Skeletal muscle satellite cell (primary cell): ENCODE measurements around the gene DYTN. TPM values are rescaled to one million over a fixed set of nuclear protein-coding genes. Genes with fewer than 3 reads are reported as not detected.

Source experiments
- H3K27me3 ChIP-seq: 2 replicates; pipeline ENCODE4 v1.7.0; 2013; ENCODE audit warnings: low read length; ENCODE audit not compliant: control insufficient read depth, insufficient read depth
- H3K36me3 ChIP-seq: 2 replicates; pipeline ENCODE4 v1.7.0; 2013; ENCODE audit warnings: mild to moderate bottlenecking, control low read depth, low read length; ENCODE audit not compliant: insufficient read depth
- H3K4me1 ChIP-seq: 2 replicates; pipeline ENCODE4 v1.7.0; 2013; ENCODE audit warnings: low read length; ENCODE audit not compliant: control insufficient read depth, insufficient read depth
- H3K4me2 ChIP-seq: 2 replicates; pipeline ENCODE4 v1.7.0; 2013; ENCODE audit warnings: mild to moderate bottlenecking, low read length
- H3K4me3 ChIP-seq: 2 replicates; pipeline ENCODE4 v1.7.0; 2013; ENCODE audit warnings: low read length
- H3K9ac ChIP-seq: 2 replicates; pipeline ENCODE4 v1.7.0; 2013; ENCODE audit warnings: mild to moderate bottlenecking, low read depth, low read length, moderate library complexity
- H3K9me3 ChIP-seq: replicated peaks from 2 replicates; pipeline ENCODE4 v1.7.0; 2013; ENCODE audit warnings: mild to moderate bottlenecking, control low read depth, low read length
- total RNA-seq: library from RNA; depleted of rRNA; stranded (reverse); fragments of >200 nt; gene quantifications from 2 replicates; pipeline ENCODE4 v1.2.3, GENCODE V29; 2012; rRNA removed

The DYTN gene, protein sequence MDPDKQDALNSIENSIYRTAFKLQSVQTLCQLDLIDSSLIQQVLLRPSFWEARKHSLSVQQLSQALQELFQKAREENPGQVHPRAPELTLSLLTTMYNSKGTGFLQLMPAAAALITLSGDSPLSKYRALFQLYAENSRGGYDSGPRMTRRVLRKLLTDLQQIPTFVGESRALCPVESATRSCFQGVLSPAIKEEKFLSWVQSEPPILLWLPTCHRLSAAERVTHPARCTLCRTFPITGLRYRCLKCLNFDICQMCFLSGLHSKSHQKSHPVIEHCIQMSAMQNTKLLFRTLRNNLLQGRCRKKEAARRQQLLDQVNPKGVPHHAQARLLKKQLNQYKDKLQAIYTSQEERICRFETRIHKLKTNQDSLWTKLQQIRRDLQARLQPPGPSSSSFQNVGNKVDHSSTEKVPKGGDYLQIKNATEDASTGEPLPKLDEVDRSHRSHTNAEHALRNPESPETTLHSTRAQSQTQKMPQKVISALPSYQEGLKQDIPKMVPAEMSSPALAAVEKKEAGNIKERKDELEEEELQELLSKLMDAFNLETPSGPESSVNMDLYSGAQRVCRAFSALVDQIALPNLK
- not detected in 2 replicates for total RNA-seq

DNA sequence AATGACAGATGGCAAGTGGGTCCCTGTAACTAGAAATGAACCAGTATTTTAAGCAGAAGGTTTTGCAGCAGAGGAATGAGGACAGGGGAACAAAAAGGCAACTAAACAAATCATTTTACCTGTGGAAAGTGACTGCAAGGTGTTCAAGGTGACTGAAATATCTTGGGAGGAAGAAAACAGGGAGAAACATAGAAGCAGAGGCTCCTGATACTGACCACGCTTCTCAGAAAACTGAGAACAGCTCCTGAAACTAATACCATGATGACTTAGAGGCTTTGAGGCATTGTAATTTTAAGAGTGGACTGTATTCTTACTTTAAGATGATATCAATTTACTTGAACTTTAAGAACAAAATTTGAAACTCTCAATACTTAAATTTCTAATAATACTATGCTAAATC lies at the start of gene DYTN:
Gene DYTN, minus strand, starts transcription at position 101 of the 400 bp plus-strand sequence. CDS start 117 bp downstream, outside the sequence.
- H3K9me3 ChIP-seq = no peaks in the 10 kb centered on the region
- H3K4me1 ChIP-seq = no peaks in the 10 kb centered on the region
- peaks cover 20% of the 10 kb centered on the region for H3K27me3 ChIP-seq
- no peak within 1 kb of the TSS for H3K4me3 ChIP-seq
- H3K9ac ChIP-seq = no peak within 1 kb of the TSS
- no peaks in the 10 kb centered on the region for H3K36me3 ChIP-seq
- no peak within 1 kb of the TSS for H3K4me2 ChIP-seq

DNA sequence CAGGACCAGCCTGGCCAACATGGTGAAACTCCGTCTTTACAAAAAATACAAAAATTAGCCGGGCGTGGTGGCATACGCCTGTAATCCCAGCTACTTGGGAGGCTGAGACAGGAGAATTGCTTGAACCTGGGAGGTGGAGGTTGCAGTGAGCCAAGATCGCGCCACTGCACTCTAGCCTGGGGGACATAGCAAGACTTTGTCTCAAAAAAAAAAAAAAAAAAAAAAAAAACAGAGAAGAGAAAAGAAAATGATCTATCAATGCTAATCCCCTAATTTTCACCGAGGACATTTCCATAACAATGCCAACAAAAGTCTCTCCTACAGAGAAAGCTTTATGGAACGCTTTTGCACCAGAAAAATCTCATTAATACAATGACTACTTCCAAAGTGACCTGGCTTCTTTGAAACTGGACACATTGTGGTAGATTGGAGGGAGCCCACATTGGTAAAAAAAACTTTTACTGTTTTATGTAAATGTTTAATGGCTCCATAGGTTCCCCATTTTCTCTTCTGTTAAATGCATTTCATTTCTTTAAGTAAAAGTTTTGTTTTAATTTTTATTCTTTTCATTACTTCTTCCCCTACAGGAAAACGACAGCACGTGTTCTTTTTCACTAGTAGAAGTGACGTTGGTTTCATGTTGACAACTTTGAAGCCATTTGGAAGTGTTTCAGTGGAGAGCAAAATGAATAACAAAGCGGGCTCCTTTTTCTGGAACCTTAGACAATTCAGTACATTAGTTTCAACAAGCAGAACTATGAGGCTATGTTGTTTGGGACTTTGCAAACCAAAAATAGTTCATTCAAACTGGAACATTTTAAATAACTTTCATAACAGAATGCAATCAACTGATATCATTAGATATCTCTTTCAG lies 48.1 kb upstream of the DYTN start:
- peaks cover 16% of the 10 kb centered on the region for H3K36me3 ChIP-seq
- H3K9me3 ChIP-seq = no peaks in the 10 kb centered on the region
- H3K4me3 ChIP-seq = peak overlapping the region; percentile 82
- H3K9ac ChIP-seq = peak overlapping the region; percentile 96
- peaks cover 14% of the 10 kb centered on the region for H3K27me3 ChIP-seq
- H3K4me1 ChIP-seq = peaks cover 6% of the 10 kb centered on the region
- H3K4me2 ChIP-seq = peak overlapping the region; percentile 95

DNA sequence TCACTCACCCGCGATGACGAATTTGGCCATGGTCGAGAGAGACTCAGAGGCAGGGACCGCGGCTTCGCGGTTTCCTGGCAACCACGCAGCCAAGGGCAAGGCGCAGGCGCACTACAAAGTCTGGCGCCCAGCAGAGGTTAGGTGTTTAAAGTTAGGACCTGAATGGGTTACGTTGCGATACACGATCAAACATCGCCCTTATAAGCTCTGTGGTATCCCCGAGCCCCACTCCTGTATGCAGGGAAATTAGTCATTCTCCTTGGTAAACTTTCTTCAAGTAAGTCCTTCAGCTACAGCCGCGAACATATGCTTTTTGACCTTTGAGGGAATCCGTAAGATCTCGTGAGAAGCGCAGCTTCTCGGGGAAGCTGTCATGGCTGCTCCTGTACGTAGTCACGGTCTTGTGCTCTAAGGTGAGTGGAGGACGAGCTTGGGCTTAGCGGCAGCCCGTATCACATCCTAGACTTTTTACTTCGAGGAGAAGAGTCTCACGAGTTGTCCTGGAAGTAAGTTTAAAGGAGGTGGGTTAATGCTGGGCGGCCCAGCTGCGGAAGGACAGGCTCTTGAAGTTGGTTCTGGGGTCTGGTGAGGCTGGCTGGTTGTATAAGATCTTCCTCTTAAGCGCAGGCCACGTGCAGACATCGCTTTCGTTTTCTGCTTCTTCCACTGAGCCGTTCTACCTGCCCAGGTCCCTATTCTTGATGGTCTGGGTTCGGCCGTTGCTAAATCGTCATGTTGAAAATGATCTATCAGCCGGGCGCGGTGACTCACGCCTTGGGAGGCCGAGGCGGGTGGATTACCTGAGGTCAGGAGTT lies 47.3 kb upstream of the DYTN start, which contains the start of the genes FASTKD2 and MDH1B:
Gene FASTKD2, plus strand, starts transcription at position 365 of the 815 bp plus-strand sequence. CDS start 1,088 bp downstream, outside the sequence.
Gene MDH1B, minus strand, starts transcription at position 87 of the 815 bp plus-strand sequence. Its CDS starts 57 bp downstream, at position 30.
- Histone ChIP-seq H3K4me2 (peak within 1 kb of the TSS; percentile 95), H3K27me3 (peaks cover 14% of the 10 kb centered on the region), H3K9me3 (no peaks in the 10 kb centered on the region), H3K9ac (peak within 1 kb of the TSS; percentile 96), H3K36me3 (peaks cover 11% of the 10 kb centered on the region), H3K4me3 (peak within 1 kb of the TSS; percentile 82), H3K4me1 (peaks cover 6% of the 10 kb centered on the region)

DNA sequence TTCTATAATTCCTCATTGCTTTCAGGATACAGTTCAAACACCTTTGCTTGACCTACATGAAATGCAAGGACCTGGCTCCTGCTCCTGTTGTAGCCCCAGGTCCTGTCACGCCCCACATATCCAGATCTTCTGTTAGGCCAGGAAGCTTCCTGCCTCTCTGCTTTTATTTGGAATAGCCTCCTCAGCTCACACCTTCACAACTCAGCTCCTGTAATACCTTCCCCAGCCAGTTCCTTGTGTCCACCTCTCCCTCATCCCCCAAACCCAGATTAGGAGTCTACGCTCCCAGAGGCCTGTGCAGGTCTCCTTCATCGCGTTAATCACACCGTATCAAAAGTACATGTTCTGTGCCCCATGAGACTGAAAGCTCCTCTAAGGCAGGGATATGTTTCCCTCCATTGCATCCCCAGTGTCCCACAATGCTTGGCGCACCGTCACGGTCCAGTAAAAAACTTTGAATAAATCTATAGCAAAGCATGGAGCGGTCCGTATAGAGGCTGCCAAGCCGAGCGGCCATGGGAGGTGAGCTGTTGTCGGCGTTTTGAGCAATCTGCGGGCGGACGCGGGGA lies 46.6 kb upstream of the DYTN start:
- Histone ChIP-seq H3K36me3 (peaks cover 9% of the 10 kb centered on the region), H3K27me3 (peaks cover 21% of the 10 kb centered on the region), H3K9ac (peak overlapping the region; percentile 96), H3K9me3 (no peaks in the 10 kb centered on the region), H3K4me3 (peak overlapping the region; percentile 82), H3K4me1 (peaks cover 6% of the 10 kb centered on the region), H3K4me2 (peak overlapping the region; percentile 95)

DNA sequence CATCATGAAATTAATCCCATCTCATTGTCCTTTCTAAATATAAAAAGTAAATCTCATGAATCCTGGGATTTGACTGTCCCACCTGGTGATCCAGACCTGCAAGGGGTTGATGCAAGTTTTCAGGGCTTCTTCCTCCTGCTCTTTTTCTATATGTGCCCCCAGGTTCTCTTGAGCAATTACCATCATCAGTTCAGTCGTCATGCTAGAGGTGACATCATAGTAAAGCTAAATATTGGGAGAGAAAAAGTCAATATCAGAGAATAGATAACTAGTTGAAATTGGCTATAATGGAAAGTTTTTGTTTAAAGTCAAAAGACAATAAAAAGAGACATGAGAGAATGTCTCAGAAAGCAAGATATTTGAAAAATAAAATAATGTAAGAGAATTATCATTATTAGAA lies 38.6 kb upstream of the DYTN start:
- Histone ChIP-seq H3K27me3 (peaks cover 21% of the 10 kb centered on the region), H3K9ac (no peak overlapping the region), H3K4me3 (no peak overlapping the region), H3K4me2 (no peak overlapping the region), H3K4me1 (no peaks in the 10 kb centered on the region), H3K9me3 (no peaks in the 10 kb centered on the region), H3K36me3 (no peaks in the 10 kb centered on the region)

DNA sequence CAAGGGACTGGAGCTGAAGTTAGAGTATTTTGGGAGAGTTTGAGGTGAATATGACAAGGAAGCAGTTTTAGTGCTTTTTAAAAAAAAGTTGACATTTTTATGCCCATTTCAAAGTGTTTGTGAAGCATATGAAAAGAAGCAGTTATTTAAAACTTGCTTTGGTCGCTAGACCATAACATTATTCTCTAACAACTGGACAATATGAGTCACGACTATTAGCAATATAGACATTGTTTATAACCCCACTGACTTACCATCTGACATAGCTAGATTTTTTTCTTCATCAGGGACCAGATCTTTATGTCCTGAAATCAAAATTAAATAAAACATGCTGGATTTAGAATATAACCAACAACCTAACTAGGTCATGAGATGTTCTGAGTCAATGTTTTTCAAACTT lies 22.6 kb upstream of the DYTN start:
- H3K36me3 ChIP-seq = no peaks in the 10 kb centered on the region
- no peak overlapping the region for H3K4me2 ChIP-seq
- no peak overlapping the region for H3K9ac ChIP-seq
- H3K4me3 ChIP-seq = no peak overlapping the region
- H3K9me3 ChIP-seq = no peaks in the 10 kb centered on the region
- peaks cover 6% of the 10 kb centered on the region for H3K27me3 ChIP-seq
- no peaks in the 10 kb centered on the region for H3K4me1 ChIP-seq

DNA sequence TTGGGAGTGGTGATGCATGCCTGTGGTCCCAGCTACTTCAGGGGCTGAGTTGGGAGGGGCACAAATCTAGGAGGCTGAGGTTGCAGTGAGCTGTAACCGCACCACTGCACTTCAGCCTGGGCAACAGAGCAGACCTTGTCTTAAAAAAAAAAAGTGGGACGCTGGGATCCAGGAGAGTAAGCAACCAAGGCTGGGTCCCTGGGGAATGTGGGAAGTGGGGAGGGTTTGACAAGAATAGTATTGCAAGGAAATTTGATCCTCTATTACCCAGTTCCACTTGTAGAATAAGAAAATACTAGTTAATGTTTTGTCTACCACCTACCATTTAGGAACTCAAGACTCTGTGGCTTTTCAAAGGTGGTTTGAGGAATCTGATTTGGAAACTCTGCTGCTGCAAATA lies 21.1 kb upstream of the DYTN start:
- Histone ChIP-seq H3K36me3 (no peaks in the 10 kb centered on the region), H3K4me2 (no peak overlapping the region)

DNA sequence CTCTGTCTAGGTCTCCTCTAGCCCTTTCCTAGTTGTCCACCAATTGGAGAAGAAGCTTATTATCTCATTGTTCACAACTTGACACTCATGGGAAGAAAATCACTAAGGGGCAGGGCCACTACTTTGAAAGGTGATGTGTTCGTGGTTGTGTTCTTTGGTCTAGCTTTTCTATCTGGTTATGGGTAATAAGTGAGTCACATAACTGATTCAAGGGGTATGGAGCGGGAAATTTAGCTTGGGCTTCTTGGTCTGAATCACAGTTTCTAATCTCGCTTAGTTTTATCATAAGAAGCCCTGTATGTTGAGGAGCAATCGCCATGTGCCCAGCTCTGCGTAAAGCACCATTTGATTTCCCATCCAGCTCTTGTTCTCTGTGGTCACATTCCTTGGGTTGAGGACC lies 18.7 kb upstream of the DYTN start:
- H3K9me3 ChIP-seq = no peaks in the 10 kb centered on the region
- no peaks in the 10 kb centered on the region for H3K4me1 ChIP-seq
- H3K4me3 ChIP-seq = no peak overlapping the region
- H3K9ac ChIP-seq = no peak overlapping the region
- no peak overlapping the region for H3K4me2 ChIP-seq
- H3K27me3 ChIP-seq = peaks cover 11% of the 10 kb centered on the region
- no peaks in the 10 kb centered on the region for H3K36me3 ChIP-seq

More for the DNA sequence above, 21.1 kb upstream of the DYTN start:
- peaks cover 6% of the 10 kb centered on the region for H3K27me3 ChIP-seq
- no peak overlapping the region for H3K9ac ChIP-seq
- H3K9me3 ChIP-seq = no peaks in the 10 kb centered on the region
- no peak overlapping the region for H3K4me3 ChIP-seq
- H3K4me1 ChIP-seq = no peaks in the 10 kb centered on the region

DNA sequence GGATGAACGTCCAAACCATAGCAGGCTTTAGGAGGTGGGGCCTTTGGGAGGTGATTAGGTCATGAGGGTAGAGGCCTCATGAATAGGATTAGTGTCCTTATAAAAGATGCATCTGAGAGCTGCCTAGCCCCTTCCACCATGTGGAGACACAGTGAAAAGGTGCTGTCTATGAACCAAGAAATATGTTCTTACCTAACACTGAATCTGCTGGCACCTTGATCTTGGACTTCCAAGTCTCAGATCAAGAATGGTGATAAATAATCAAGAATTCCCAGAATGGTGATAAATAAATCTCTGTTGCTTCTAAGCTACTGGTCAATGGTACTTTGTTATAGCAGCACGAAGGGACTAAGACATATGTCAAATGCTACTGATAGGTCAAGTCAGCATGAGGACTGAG lies 15.1 kb upstream of the DYTN start:
- Histone ChIP-seq H3K27me3 (peaks cover 5% of the 10 kb centered on the region), H3K4me1 (no peaks in the 10 kb centered on the region), H3K4me2 (no peak overlapping the region), H3K9me3 (no peaks in the 10 kb centered on the region), H3K36me3 (no peaks in the 10 kb centered on the region), H3K4me3 (no peak overlapping the region), H3K9ac (no peak overlapping the region)

DNA sequence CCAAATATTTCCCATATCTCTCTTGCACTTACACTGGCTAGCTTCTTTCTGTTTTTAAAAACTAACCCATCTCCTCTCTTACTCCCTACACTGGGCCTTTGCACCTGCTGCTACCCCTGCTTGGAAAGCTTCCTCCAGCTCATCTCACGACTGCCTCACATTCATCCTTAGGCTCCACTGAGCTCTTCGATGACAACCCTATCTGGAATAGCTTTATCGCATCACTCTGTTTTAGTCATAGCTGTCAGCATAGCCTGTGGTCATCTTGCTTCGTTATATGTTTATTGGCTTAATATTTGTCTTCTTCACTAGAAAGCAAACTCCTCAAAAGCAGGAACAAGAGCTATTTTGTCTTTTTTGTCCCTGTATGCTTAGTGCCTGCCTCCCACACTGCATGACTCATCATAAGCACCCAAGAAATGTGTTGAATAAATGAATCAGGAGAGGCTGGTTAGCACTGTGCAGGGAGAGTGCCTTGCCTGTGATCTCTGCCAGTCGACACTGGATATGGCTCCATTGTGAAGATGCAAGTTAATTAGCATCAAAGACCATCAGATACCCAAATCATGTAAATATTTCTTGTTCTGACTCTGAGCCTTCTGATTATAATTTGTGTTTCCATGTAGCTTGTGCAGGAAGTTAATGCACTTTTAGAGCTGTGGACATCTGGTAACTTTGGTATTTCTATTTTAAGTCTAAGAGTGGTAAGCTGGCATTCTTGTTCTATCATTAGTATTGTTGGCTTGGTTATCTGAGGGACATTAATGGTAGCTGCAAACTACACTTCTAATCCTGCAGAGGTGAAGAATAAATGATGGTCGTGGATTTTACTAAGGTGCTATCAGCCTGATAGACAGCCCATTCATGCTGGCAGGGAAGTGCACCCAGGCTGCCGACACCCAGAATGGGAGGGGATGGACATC lies 10.3 kb upstream of the DYTN start:
- H3K9me3 ChIP-seq = no peaks in the 10 kb centered on the region
- no peaks in the 10 kb centered on the region for H3K4me1 ChIP-seq
- H3K9ac ChIP-seq = no peak overlapping the region
- peaks cover 5% of the 10 kb centered on the region for H3K27me3 ChIP-seq
- no peaks in the 10 kb centered on the region for H3K36me3 ChIP-seq
- H3K4me3 ChIP-seq = no peak overlapping the region
- H3K4me2 ChIP-seq = no peak overlapping the region
